Parathyroid adenoma (tissue), 2 donors: Measurements from ENCODE around the gene HDAC4.

Experiments
- H2AFZ ChIP-seq: fragments of 300-600 bp; sonication (generic); one replicate; pipeline ENCODE4 v1.7.0; 2017; ENCODE audit warnings: antibody characterized with exemption, mild to moderate bottlenecking
- H3K27ac ChIP-seq: fragments of 300-600 bp; sonication (generic); one replicate; pipeline ENCODE4 v1.7.0; 2017
- H3K27me3 ChIP-seq: fragments of 300-600 bp; sonication (generic); one replicate; pipeline ENCODE4 v1.7.0; 2017; ENCODE audit warnings: low read length; ENCODE audit not compliant: control insufficient read depth, insufficient read depth
- H3K36me3 ChIP-seq: fragments of 300-600 bp; sonication (generic); one replicate; pipeline ENCODE4 v1.7.0; 2017; ENCODE audit warnings: low read length; ENCODE audit not compliant: control insufficient read depth, insufficient read depth
- H3K4me1 ChIP-seq: fragments of 300-600 bp; sonication (generic); one replicate; pipeline ENCODE4 v1.7.0; 2017; ENCODE audit warnings: control low read depth
- H3K4me2 ChIP-seq: fragments of 300-600 bp; sonication (generic); one replicate; pipeline ENCODE4 v1.7.0; 2017; ENCODE audit warnings: low read length
- H3K4me3 ChIP-seq: fragments of 300-600 bp; sonication (generic); one replicate; pipeline ENCODE4 v1.7.0; 2017; ENCODE audit warnings: low read depth, low read length
- H3K79me2 ChIP-seq: fragments of 300-600 bp; sonication (generic); one replicate; pipeline ENCODE4 v1.7.0; 2017; ENCODE audit warnings: control low read depth
- H3K9ac ChIP-seq: fragments of 300-600 bp; sonication (generic); one replicate; pipeline ENCODE4 v1.7.0; 2017; ENCODE audit warnings: mild to moderate bottlenecking
- H3K9me3 ChIP-seq: fragments of 300-600 bp; sonication (generic); one replicate; pipeline ENCODE4 v1.7.0; 2017; ENCODE audit warnings: low read length; ENCODE audit not compliant: control insufficient read depth
- CTCF ChIP-seq: fragments of 300-600 bp; sonication (generic); IDR thresholded peaks from one replicate; pipeline ENCODE4 v1.7.0; 2017; ENCODE audit warnings: antibody characterized with exemption, mild to moderate bottlenecking
- donor health status: primary hyperparathyroidism.

HDAC4 gene

DNA sequence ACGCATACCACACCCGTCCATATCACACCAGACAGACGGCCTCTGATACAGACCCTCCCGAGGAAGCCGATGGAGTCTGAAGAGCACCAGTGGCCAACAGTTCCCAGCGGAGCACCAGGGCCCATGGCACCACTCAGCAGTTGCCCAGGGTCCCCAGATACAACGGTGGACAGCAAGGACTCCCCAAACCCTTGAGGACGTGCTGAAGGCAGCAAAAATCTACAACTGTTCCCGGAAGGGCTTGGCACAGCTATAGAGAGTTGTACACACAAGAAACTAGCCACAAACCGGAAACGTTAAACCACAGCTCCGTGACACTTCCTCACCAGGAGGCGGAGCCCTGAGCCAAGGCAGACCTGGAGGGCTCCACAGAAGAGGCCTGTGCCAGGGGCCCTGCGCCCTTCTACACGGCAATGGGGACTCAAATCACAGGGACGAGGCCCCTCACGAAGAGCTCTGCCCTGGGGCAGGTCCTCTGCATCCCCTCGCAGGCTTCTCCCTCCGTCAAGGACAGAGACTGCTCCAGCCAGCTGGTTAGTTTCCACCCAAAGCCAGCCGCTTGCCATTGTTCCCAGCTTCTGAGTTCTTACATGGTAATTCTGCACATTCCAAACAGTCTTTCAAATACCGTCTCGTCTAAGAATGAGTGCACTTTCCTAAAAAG is 133.4 kb downstream of the HDAC4 start:
- no peaks in the 10 kb centered on the region for H3K9me3 ChIP-seq
- no peak overlapping the region for H3K4me3 ChIP-seq
- H3K4me2 ChIP-seq: no peak overlapping the region
- no peak overlapping the region for H3K9ac ChIP-seq
- H3K27ac ChIP-seq: peak overlapping the region; percentile 37
- H2AFZ ChIP-seq: no peak overlapping the region
- no peaks in the 10 kb centered on the region for H3K36me3 ChIP-seq
- peaks cover 30% of the 10 kb centered on the region for H3K4me1 ChIP-seq
- no peak for TF ChIP-seq CTCF
- peaks cover 37% of the 10 kb centered on the region for H3K79me2 ChIP-seq
- H3K27me3 ChIP-seq: no peaks in the 10 kb centered on the region

DNA sequence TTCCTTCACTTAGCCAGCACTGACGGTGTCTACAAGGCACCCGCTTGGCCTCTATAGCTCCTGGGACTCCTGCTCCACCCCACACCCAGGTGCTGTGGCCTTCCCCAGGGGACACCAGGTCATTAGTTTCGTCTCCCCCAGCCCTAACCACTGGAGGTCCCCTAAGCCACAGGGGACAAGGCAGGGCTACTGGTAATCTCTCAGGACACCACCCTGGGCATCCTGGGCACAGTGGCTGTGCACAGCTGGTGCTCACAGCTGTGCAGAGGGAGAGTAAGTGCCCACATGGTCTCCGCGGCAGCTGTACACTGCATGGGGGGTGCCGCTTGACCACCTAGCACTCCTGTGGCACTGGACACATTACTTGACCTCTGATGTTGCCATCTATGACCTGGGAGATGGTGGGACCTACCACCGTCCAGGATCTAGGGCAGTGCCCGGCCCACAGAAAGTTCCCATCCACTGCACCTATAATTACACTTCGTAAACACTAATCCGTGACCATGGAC is 134.0 kb downstream of the HDAC4 start:
- H3K79me2 ChIP-seq: peaks cover 42% of the 10 kb centered on the region
- no peak overlapping the region for H3K4me3 ChIP-seq
- no peak for TF ChIP-seq CTCF
- no peak overlapping the region for H2AFZ ChIP-seq
- peaks cover 30% of the 10 kb centered on the region for H3K4me1 ChIP-seq
- no peaks in the 10 kb centered on the region for H3K36me3 ChIP-seq
- no peak overlapping the region for H3K9ac ChIP-seq
- H3K27me3 ChIP-seq: no peaks in the 10 kb centered on the region
- no peak overlapping the region for H3K4me2 ChIP-seq
- no peaks in the 10 kb centered on the region for H3K9me3 ChIP-seq
- H3K27ac ChIP-seq: peak overlapping the region; percentile 37

GRCh38 chr2:239266434-239266766 is 134.4 kb downstream of the HDAC4 start:
- no peaks in the 10 kb centered on the region for H3K9me3 ChIP-seq
- TF ChIP-seq CTCF: no peak
- H3K4me2 ChIP-seq: no peak overlapping the region
- no peak overlapping the region for H2AFZ ChIP-seq
- H3K4me3 ChIP-seq: no peak overlapping the region
- H3K9ac ChIP-seq: no peak overlapping the region
- no peaks in the 10 kb centered on the region for H3K27me3 ChIP-seq
- H3K79me2 ChIP-seq: peaks cover 46% of the 10 kb centered on the region
- peaks cover 30% of the 10 kb centered on the region for H3K4me1 ChIP-seq
- H3K27ac ChIP-seq: no peak overlapping the region
- H3K36me3 ChIP-seq: no peaks in the 10 kb centered on the region

DNA sequence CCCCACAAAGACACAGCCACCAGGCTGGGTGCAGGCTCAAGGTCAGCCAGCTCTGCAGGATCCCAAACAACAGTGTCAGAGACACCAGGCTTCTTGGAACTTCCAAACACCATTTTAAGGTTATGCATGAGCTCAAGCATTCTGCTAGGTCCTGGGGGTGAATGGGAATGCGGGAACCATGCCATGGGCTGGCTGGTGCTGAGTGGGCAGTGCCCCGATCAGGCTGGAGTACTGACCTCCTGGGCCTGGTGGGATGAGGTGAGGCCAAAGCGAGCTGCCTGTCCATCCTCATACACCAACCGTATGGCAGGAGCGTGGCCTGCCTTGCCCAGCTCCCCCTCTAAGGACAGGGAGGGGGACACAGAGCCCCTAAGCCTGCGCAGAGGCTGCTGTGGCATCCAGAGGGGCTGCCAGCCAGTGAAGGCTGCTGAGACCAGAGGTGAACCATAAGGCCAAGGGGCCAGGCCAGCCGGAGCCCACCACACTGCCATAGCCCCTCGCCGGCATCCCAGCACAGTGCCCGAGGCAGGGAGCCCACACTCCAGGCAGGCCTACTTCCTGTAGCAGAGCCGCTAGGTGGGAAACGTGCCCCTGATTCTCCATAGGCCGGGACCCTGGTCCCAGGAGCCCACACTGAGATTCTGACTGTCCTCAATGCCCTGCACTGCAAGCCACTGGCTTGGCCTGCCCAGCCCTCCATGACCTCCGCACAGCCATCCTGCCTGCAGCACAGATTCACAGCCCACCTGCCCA is 135.0 kb downstream of the HDAC4 start:
- H3K36me3 ChIP-seq: no peaks in the 10 kb centered on the region
- no peak overlapping the region for H3K4me3 ChIP-seq
- no peaks in the 10 kb centered on the region for H3K27me3 ChIP-seq
- H3K9me3 ChIP-seq: no peaks in the 10 kb centered on the region
- peaks cover 30% of the 10 kb centered on the region for H3K4me1 ChIP-seq
- no peak overlapping the region for H2AFZ ChIP-seq
- H3K27ac ChIP-seq: no peak overlapping the region
- no peak for TF ChIP-seq CTCF
- no peak overlapping the region for H3K9ac ChIP-seq
- peaks cover 52% of the 10 kb centered on the region for H3K79me2 ChIP-seq
- H3K4me2 ChIP-seq: no peak overlapping the region
